SK-N-SH treated with all-trans-retinoic acid at 6 μM for 48 hours (cell line): ENCODE results near the gene PRKAG2.
A peak's percentile ranks its signal among the peaks of the same experiment; 100 is the strongest.

Source experiments
- ATAC-seq: fragments of 200-7000 bp; cut with Tn5 transposase; 3 replicates; pipeline ENCODE4 v1.9.1; 2020; ENCODE audit warnings: mild to moderate bottlenecking, moderate library complexity
- ARNTL ChIP-seq: fragments of 450-650 bp; formaldehyde crosslinking; IDR thresholded peaks from 2 replicates; pipeline ENCODE4 v1.5.0; 2020; ENCODE audit warnings: low read depth, mild to moderate bottlenecking, moderate library complexity, borderline replicate concordance
- BACH2 ChIP-seq: fragments of 250-450 bp; sonication (Bioruptor Pico); IDR thresholded peaks from 2 replicates; pipeline ENCODE4 v1.9.0; 2021; ENCODE audit warnings: mild to moderate bottlenecking, borderline replicate concordance
- CREB5 ChIP-seq: fragments of 250-450 bp; sonication (Bioruptor Pico); IDR thresholded peaks from 2 replicates; pipeline ENCODE4 v1.5.1; 2020; ENCODE audit warnings: low read depth, mild to moderate bottlenecking, moderate library complexity
- CSDC2 ChIP-seq: fragments of 250-450 bp; sonication (Bioruptor Pico); IDR thresholded peaks from 2 replicates; pipeline ENCODE4 v1.5.0; 2020; ENCODE audit warnings: mild to moderate bottlenecking, moderate library complexity
- ESRRG ChIP-seq: fragments of 250-450 bp; sonication (Bioruptor Pico); IDR thresholded peaks from 2 replicates; pipeline ENCODE4 v1.6.1; 2021; ENCODE audit warnings: mild to moderate bottlenecking
- GLIS3 ChIP-seq: fragments of 250-450 bp; sonication (Bioruptor Pico); IDR thresholded peaks from 2 replicates; pipeline ENCODE4 v1.5.0; 2020; ENCODE audit warnings: mild to moderate bottlenecking, moderate library complexity
- ISL1 ChIP-seq: fragments of 250-450 bp; sonication (Bioruptor Pico); IDR thresholded peaks from 2 replicates; pipeline ENCODE4 v2.1.2; 2022; ENCODE audit warnings: mild to moderate bottlenecking, moderate library complexity
- OSR1 ChIP-seq: fragments of 250-450 bp; sonication (Bioruptor Pico); IDR thresholded peaks from 2 replicates; pipeline ENCODE4 v1.8.0; 2022; ENCODE audit warnings: moderate library complexity, mild to moderate bottlenecking, inconsistent platforms
- PATZ1 ChIP-seq: fragments of 250-450 bp; sonication (Bioruptor Pico); IDR thresholded peaks from 2 replicates; pipeline ENCODE4 v1.8.0; 2020; ENCODE audit warnings: mild to moderate bottlenecking, moderate library complexity, borderline replicate concordance
- POU6F1 ChIP-seq: fragments of 250-450 bp; sonication (Bioruptor Pico); IDR thresholded peaks from 2 replicates; pipeline ENCODE4 v1.8.0; 2021; ENCODE audit warnings: low read depth, mild to moderate bottlenecking, moderate library complexity, borderline replicate concordance
- PPARA ChIP-seq: fragments of 250-450 bp; sonication (Bioruptor Pico); IDR thresholded peaks from 2 replicates; pipeline ENCODE4 v1.5.0; 2020; ENCODE audit warnings: mild to moderate bottlenecking, borderline replicate concordance
- RARB ChIP-seq: fragments of 250-450 bp; sonication (Bioruptor Pico); IDR thresholded peaks from 2 replicates; pipeline ENCODE4 v1.8.0; 2021; ENCODE audit warnings: mild to moderate bottlenecking, moderate library complexity
- SNAI2 ChIP-seq: fragments of 250-450 bp; sonication (Bioruptor Pico); IDR thresholded peaks from 2 replicates; pipeline ENCODE4 v1.5.0; 2020; ENCODE audit warnings: mild to moderate bottlenecking, moderate library complexity
- TCF4 ChIP-seq: fragments of 250-450 bp; sonication (Bioruptor Pico); IDR thresholded peaks from 2 replicates; pipeline ENCODE4 v1.8.0; 2021; ENCODE audit warnings: mild to moderate bottlenecking, moderate library complexity, borderline replicate concordance
- TOX ChIP-seq: fragments of 250-450 bp; sonication (Bioruptor Pico); IDR thresholded peaks from 2 replicates; pipeline ENCODE4 v1.8.0; 2021; ENCODE audit warnings: mild to moderate bottlenecking, moderate library complexity, borderline replicate concordance
- ZC3H10 ChIP-seq: fragments of 250-450 bp; sonication (Bioruptor Pico); IDR thresholded peaks from 2 replicates; pipeline ENCODE4 v1.5.1; 2021; ENCODE audit warnings: mild to moderate bottlenecking, moderate library complexity
- ZFP3 ChIP-seq: fragments of 250-450 bp; sonication (Bioruptor Pico); IDR thresholded peaks from 2 replicates; pipeline ENCODE4 v1.5.0; 2020; ENCODE audit warnings: mild to moderate bottlenecking, moderate library complexity
- ZFP30 ChIP-seq: fragments of 450-650 bp; formaldehyde crosslinking; IDR thresholded peaks from 2 replicates; pipeline ENCODE4 v1.5.0; 2022; ENCODE audit warnings: mild to moderate bottlenecking, moderate library complexity
- ZNF565 ChIP-seq: fragments of 450-650 bp; formaldehyde crosslinking; conservative IDR thresholded peaks from 2 replicates; pipeline ENCODE4 v1.5.0; 2020; ENCODE audit warnings: low read depth, mild to moderate bottlenecking, moderate library complexity
- ZNF70 ChIP-seq: fragments of 450-650 bp; formaldehyde crosslinking; IDR thresholded peaks from 2 replicates; pipeline ENCODE4 v1.5.0; 2020; ENCODE audit warnings: mild to moderate bottlenecking, moderate library complexity
- ZNF8 ChIP-seq: fragments of 450-650 bp; formaldehyde crosslinking; IDR thresholded peaks from 2 replicates; pipeline ENCODE4 v1.5.0; 2020; ENCODE audit warnings: mild to moderate bottlenecking, moderate library complexity

Gene PRKAG2

GRCh38 chr7:151687523-151688235 lies 189.2 kb downstream of the PRKAG2 start (continued):
- TF ChIP-seq OSR1 (CRISPR knock-in tag) (peak; percentile 74; the same call in 1 of the 2 replicates), CREB5 (CRISPR knock-in tag) (peak; percentile 67; the same call in 1 of the 2 replicates), CSDC2 (peak; percentile 97; the same call in 1 of the 2 replicates), ZNF565 (peak; percentile 77; the same call in 1 of the 2 replicates), BACH2 (CRISPR knock-in tag) (no peak), TOX (CRISPR knock-in tag) (peak; percentile 70; the same call in 1 of the 2 replicates), PATZ1 (peak; percentile 79)

- TF ChIP-seq ZFP3 (CRISPR knock-in tag), result no peak
- TF ChIP-seq ISL1, result no peak
- TF ChIP-seq OSR1 (CRISPR knock-in tag), result no peak
- TF ChIP-seq RARB, result no peak
- no peak for TF ChIP-seq PPARA (CRISPR knock-in tag)
- no peak for TF ChIP-seq GLIS3
- TF ChIP-seq, all 23 proteins: peak for 0
- peak; percentile 7; the same call in 2 of the 3 replicates for ATAC-seq
Observed at GRCh38 chr7:151686826-151687225, 190.1 kb downstream of the PRKAG2 start.

GRCh38 chr7:151686016-151686766 lies 190.7 kb downstream of the PRKAG2 start:
- no peak for ATAC-seq
- TF ChIP-seq TOX (CRISPR knock-in tag), result no peak
- TF ChIP-seq ZNF70 (CRISPR knock-in tag), result no peak
- no peak for TF ChIP-seq CSDC2
- TF ChIP-seq ZFP30 (CRISPR knock-in tag), result no peak
- TF ChIP-seq ZFP3 (CRISPR knock-in tag), result no peak
- TF ChIP-seq TCF4 (CRISPR knock-in tag), result no peak
- TF ChIP-seq RARB, result no peak
- TF ChIP-seq ZNF565, result no peak
- TF ChIP-seq ARNTL, result no peak
- TF ChIP-seq ISL1, result no peak
- TF ChIP-seq, all 23 proteins: peak for 0

GRCh38 chr7:151684408-151685175 lies 192.3 kb downstream of the PRKAG2 start:
- no peak for ATAC-seq
- no peak for TF ChIP-seq SNAI2 (CRISPR knock-in tag)
- no peak for TF ChIP-seq CSDC2
- no peak for TF ChIP-seq RARB
- no peak for TF ChIP-seq ESRRG
- TF ChIP-seq ZNF70 (CRISPR knock-in tag), result no peak
- TF ChIP-seq ZC3H10, result no peak
- TF ChIP-seq, all 23 proteins: peak for 0

- ATAC-seq, result no peak
Observed at GRCh38 chr7:151683615-151684407, 193.1 kb downstream of the PRKAG2 start.

More at GRCh38 chr7:151683615-151684407, 193.1 kb downstream of the PRKAG2 start:
- TF ChIP-seq OSR1 (CRISPR knock-in tag) (no peak), TCF4 (CRISPR knock-in tag) (no peak), ZNF565 (no peak), POU6F1 (CRISPR knock-in tag) (no peak), ZFP30 (CRISPR knock-in tag) (no peak), ZNF8 (CRISPR knock-in tag) (no peak), CSDC2 (no peak), ARNTL (no peak), ZFP3 (CRISPR knock-in tag) (no peak), CREB5 (CRISPR knock-in tag) (no peak), ISL1 (no peak), TOX (CRISPR knock-in tag) (no peak), SNAI2 (CRISPR knock-in tag) (no peak), GLIS3 (no peak)
